Skin of body (tissue), 2 donors: ENCODE data around the gene SLC6A7. TPM values are rescaled to one million over a fixed set of nuclear protein-coding genes. Genes with fewer than 3 reads are reported as not detected.
"Not testable (repeated sequence)": the region's sequence is repeated elsewhere in the genome, so short reads cannot be mapped to it uniquely, and the experiment has no call there.

Experiments used
- DNase-seq: peaks from one replicate; lab custom pipeline; 2025; lab: John Stamatoyannopoulos, UW
- total RNA-seq: library from RNA; depleted of rRNA; stranded (reverse); fragments of >200 nt; gene quantifications from one replicate; pipeline ENCODE4 v1.2.3, GENCODE V29; 2014

Gene SLC6A7
- total RNA-seq, 1 donor from 2014 or later = not detected

- DNase-seq = no peak
These were observed 51.7 kb downstream of the SLC6A7 start for GRCh38 chr5:150241298-150242160.

- no peak for DNase-seq
These were observed 52.5 kb downstream of the SLC6A7 start for GRCh38 chr5:150242251-150242894.

GRCh38 chr5:150243590-150243989, 53.7 kb downstream of the SLC6A7 start:
- no peak for DNase-seq

GRCh38 chr5:150244209-150244608, 54.3 kb downstream of the SLC6A7 start:
- DNase-seq = no peak

- DNase-seq = no peak
These were observed 55.4 kb downstream of the SLC6A7 start for GRCh38 chr5:150245111-150245789.

GRCh38 chr5:150245808-150246207, 55.9 kb downstream of the SLC6A7 start:
- DNase-seq = no peak

- no peak for DNase-seq
These were observed 56.6 kb downstream of the SLC6A7 start for GRCh38 chr5:150246429-150246828.

- DNase-seq = no peak
These were observed 57.0 kb downstream of the SLC6A7 start for GRCh38 chr5:150246835-150247234.

GRCh38 chr5:150247726-150248125, 57.9 kb downstream of the SLC6A7 start:
- no peak for DNase-seq

GRCh38 chr5:150248493-150248892, 58.6 kb downstream of the SLC6A7 start:
- DNase-seq = not testable (repeated sequence)

GRCh38 chr5:150248946-150249345, 59.1 kb downstream of the SLC6A7 start:
- no peak for DNase-seq

- DNase-seq = no peak
These were observed 59.9 kb downstream of the SLC6A7 start for GRCh38 chr5:150249744-150250143.

- DNase-seq = no peak
These were observed 61.6 kb downstream of the SLC6A7 start for GRCh38 chr5:150251504-150251903.

- DNase-seq = no peak
These were observed 62.6 kb downstream of the SLC6A7 start for GRCh38 chr5:150252489-150252888.

GRCh38 chr5:150253416-150254208, 63.8 kb downstream of the SLC6A7 start:
- DNase-seq = no peak

- no peak for DNase-seq
These were observed 64.5 kb downstream of the SLC6A7 start for GRCh38 chr5:150254363-150254762.

GRCh38 chr5:150254774-150255173, 64.9 kb downstream of the SLC6A7 start:
- DNase-seq = no peak

GRCh38 chr5:150255659-150256409, 66.0 kb downstream of the SLC6A7 start:
- no peak for DNase-seq

- DNase-seq = no peak
These were observed 66.7 kb downstream of the SLC6A7 start for GRCh38 chr5:150256410-150257064.

GRCh38 chr5:150257424-150257823, 67.6 kb downstream of the SLC6A7 start:
- no peak for DNase-seq
